Esophagus squamous epithelium (tissue), 5 donors: ENCODE data around the gene PIK3C2G. TPM values are rescaled to one million over a fixed set of nuclear protein-coding genes. Genes with fewer than 3 reads are reported as not detected.

ENCODE experiments used
- DNase-seq: peaks from one replicate; lab custom pipeline; 2025; lab: John Stamatoyannopoulos, UW
- H3K27ac ChIP-seq, 4 donors: fragments of 200-600 bp; sonication (generic); one replicate each; pipeline ENCODE4 v1.5.1; 2016 to 2019; ENCODE audit warnings: mild to moderate bottlenecking in 1 of 4
- H3K27me3 ChIP-seq, 4 donors: fragments of 200-600 bp; sonication (generic); 1 replicate in 3 of 4; 2 replicates in 1 of 4; pipeline versions ENCODE4 v1.5.1 to v1.6.0; 2017 to 2021; ENCODE audit warnings: antibody characterized with exemption in 1 of 4
- H3K36me3 ChIP-seq, 3 donors: fragments of 200-600 bp; sonication (generic); one replicate each; pipeline ENCODE4 v1.5.1; 2016 to 2019
- H3K4me1 ChIP-seq, 3 donors: fragments of 200-600 bp; sonication (generic); one replicate each; pipeline ENCODE4 v1.5.1; 2017 to 2019
- H3K4me3 ChIP-seq, 4 donors: fragments of 200-600 bp; sonication (generic); 1 replicate in 3 of 4; 2 replicates in 1 of 4; pipeline ENCODE4 v1.5.1; 2016 to 2019; ENCODE audit warnings: mild to moderate bottlenecking in 2 of 4, moderate library complexity in 1 of 4
- H3K9me3 ChIP-seq, 3 donors: fragments of 200-600 bp; sonication (generic); one replicate each; pipeline ENCODE4 v1.5.1; 2016 to 2019
- CTCF ChIP-seq, 6 experiments: fragments of 450-650 bp in 4 of 6; fragments of 200-600 bp in 2 of 6; sonication (generic) in 2 of 6; IDR thresholded peaks; one replicate each; pipeline ENCODE4 v1.5.1; 2016 to 2019; ENCODE audit warnings: antibody characterized with exemption in 6 of 6, mild to moderate bottlenecking in 4 of 6, moderate library complexity in 4 of 6
- POLR2A ChIP-seq, 4 donors: fragments of 450-650 bp; IDR thresholded peaks; one replicate each; pipeline ENCODE4 v1.6.1; 2017; ENCODE audit warnings: antibody characterized with exemption in 4 of 4, mild to moderate bottlenecking in 4 of 4, moderate library complexity in 3 of 4
- WGBS, 2 donors: methylation state at CpG; one replicate each; pipeline ENCODE4 v1.1.5; 2018; 5-methylcytosine and 5-hydroxymethylcytosine counted together
- intact Hi-C: fragments of 100-400 bp; cut with DNase I; formaldehyde crosslinking; loops from one replicate; pipeline ENCODE4 v1.15.0; 2022
- total RNA-seq, 4 donors: library from RNA; depleted of rRNA; stranded (reverse); fragments of >200 nt; gene quantifications; one replicate each; pipeline ENCODE4 v1.1.0, GENCODE V29; 2016
- donor health status: DM: yes; HTN: yes; CAD: no.

Gene PIK3C2G
- total RNA-seq, 4 donors from 2014 or later, result 3.5 to 12.6 (median 7.2) TPM

GRCh38 chr12:18267427-18268099 lies 6.2 kb downstream of the PIK3C2G start:
- DNase-seq, result no peak
- H3K27me3 ChIP-seq, result no peaks in the 10 kb centered on the region

GRCh38 chr12:18270958-18271460 lies 9.7 kb downstream of the PIK3C2G start:
- WGBS, 2 donors, result 60 to 61% methylated on average over 3 of the region's 3 CpGs

More at GRCh38 chr12:18267427-18268099, 6.2 kb downstream of the PIK3C2G start:
- no peaks in the 10 kb centered on the region for H3K9me3 ChIP-seq
- WGBS, 2 donors, result 44 to 48% methylated on average over 9 of the region's 9 CpGs
- intact Hi-C loops, result no loop called here
- TF ChIP-seq POLR2A (IDR thresholded peaks at IDR 0.05) (no peak), CTCF (IDR thresholded peaks at IDR 0.05) (no peak)
- peak overlapping the region; percentile 5 to 22 (median 9) for H3K4me3 ChIP-seq
- H3K4me1 ChIP-seq, result peaks cover 0 to 42% (median 0%) of the 10 kb centered on the region in 3 donors
- peak overlapping the region in 3 of 4 donors; percentile 69 to 90 (median 88) for H3K27ac ChIP-seq
- H3K36me3 ChIP-seq, result no peaks in the 10 kb centered on the region

GRCh38 chr12:18275981-18276380 lies 14.7 kb downstream of the PIK3C2G start:
- no peak overlapping the region for H3K27ac ChIP-seq
- H3K36me3 ChIP-seq, result no peaks in the 10 kb centered on the region
- intact Hi-C loops, result no loop called here
- no peak for DNase-seq
- no peak overlapping the region for H3K4me3 ChIP-seq
- WGBS, 2 donors, result 62 to 70% methylated on average over 1 of the region's 1 CpG
- peaks cover 0 to 33% (median 0%) of the 10 kb centered on the region in 3 donors for H3K4me1 ChIP-seq
- H3K27me3 ChIP-seq, result no peaks in the 10 kb centered on the region
- no peak for TF ChIP-seq POLR2A (IDR thresholded peaks at IDR 0.05)
- no peak for TF ChIP-seq CTCF (IDR thresholded peaks at IDR 0.05)
- H3K9me3 ChIP-seq, result no peaks in the 10 kb centered on the region

More at GRCh38 chr12:18270958-18271460, 9.7 kb downstream of the PIK3C2G start:
- Histone ChIP-seq H3K27me3 (no peaks in the 10 kb centered on the region), H3K9me3 (no peaks in the 10 kb centered on the region), H3K27ac (peak overlapping the region in 1 of 4 donors; percentile 6), H3K4me3 (no peak overlapping the region), H3K36me3 (no peaks in the 10 kb centered on the region), H3K4me1 (peaks cover 0 to 30% (median 0%) of the 10 kb centered on the region in 3 donors)
- no peak for DNase-seq
- TF ChIP-seq CTCF (IDR thresholded peaks at IDR 0.05) (no peak), POLR2A (IDR thresholded peaks at IDR 0.05) (no peak)
- intact Hi-C loops, result no loop called here

GRCh38 chr12:18277196-18277595 lies 15.9 kb downstream of the PIK3C2G start:
- intact Hi-C loops, result no loop called here
- no peak overlapping the region for H3K27ac ChIP-seq
- H3K4me1 ChIP-seq, result peaks cover 0 to 33% (median 0%) of the 10 kb centered on the region in 3 donors
- TF ChIP-seq CTCF (IDR thresholded peaks at IDR 0.05), result no peak
- no peak for TF ChIP-seq POLR2A (IDR thresholded peaks at IDR 0.05)
- no peaks in the 10 kb centered on the region for H3K9me3 ChIP-seq
- H3K4me3 ChIP-seq, result no peak overlapping the region
- H3K27me3 ChIP-seq, result no peaks in the 10 kb centered on the region
- DNase-seq, result no peak
- 64 to 94% methylated on average over 1 of the region's 1 CpG for WGBS, 2 donors
- H3K36me3 ChIP-seq, result no peaks in the 10 kb centered on the region

GRCh38 chr12:18280728-18281127 lies 19.4 kb downstream of the PIK3C2G start:
- Histone ChIP-seq H3K27ac (no peak overlapping the region), H3K4me1 (peaks cover 0 to 55% (median 7%) of the 10 kb centered on the region in 3 donors), H3K36me3 (no peaks in the 10 kb centered on the region), H3K4me3 (no peak overlapping the region), H3K27me3 (no peaks in the 10 kb centered on the region), H3K9me3 (peaks cover 0 to under 1% (median 0%) of the 10 kb centered on the region in 3 donors)
- no peak for TF ChIP-seq POLR2A (IDR thresholded peaks at IDR 0.05)
- no peak for TF ChIP-seq CTCF (IDR thresholded peaks at IDR 0.05)
- intact Hi-C loops, result no loop called here
- WGBS, 2 donors, result 86 to 89% methylated on average over 1 of the region's 1 CpG
- DNase-seq, result no peak
